T-helper 2 cell treated with Interferon-gamma antibody and Interleukin-4, amounts not matched to agents 100 ng/mL and 5 ng/mL, for 36 hours (primary cell): ENCODE results near the gene HHIPL1. TPM values are rescaled to one million over a fixed set of nuclear protein-coding genes. Genes with fewer than 3 reads are reported as not detected.
"Not testable (repeated sequence)": the region's sequence is repeated elsewhere in the genome, so short reads cannot be mapped to it uniquely, and the experiment has no call there.

ENCODE experiments used
- intact Hi-C: fragments of 100-400 bp; cut with micrococcal nuclease; formaldehyde crosslinking; loops from one replicate; pipeline ENCODE4 v1.15.1; 2023
- total RNA-seq: library from RNA; stranded (reverse); gene quantifications from 2 replicates; pipeline ENCODE4 v1.2.3, GENCODE V29; 2022

The HHIPL1 gene
- total RNA-seq, 1 donor from 2014 or later = not detected

GRCh38 chr14:99657645-99658155 lies 12.8 kb downstream of the HHIPL1 start:
- intact Hi-C loops = no loop called here

GRCh38 chr14:99658218-99658845 lies 13.4 kb downstream of the HHIPL1 start:
- intact Hi-C loops = no loop called here

- intact Hi-C loops = no loop called here
Measured at GRCh38 chr14:99659333-99659741, 14.4 kb downstream of the HHIPL1 start.

GRCh38 chr14:99660006-99660566 lies 15.2 kb downstream of the HHIPL1 start:
- intact Hi-C loops = no loop called here

- intact Hi-C loops = no loop called here
Measured at GRCh38 chr14:99660794-99661193, 15.9 kb downstream of the HHIPL1 start.

GRCh38 chr14:99661206-99661605 lies 16.3 kb downstream of the HHIPL1 start:
- intact Hi-C loops = not testable (repeated sequence)

- intact Hi-C loops = no loop called here
Measured at GRCh38 chr14:99662846-99663245, 17.9 kb downstream of the HHIPL1 start.

- intact Hi-C loops = no loop called here
Measured at GRCh38 chr14:99663386-99664057, 18.6 kb downstream of the HHIPL1 start.

GRCh38 chr14:99664058-99664936 lies 19.4 kb downstream of the HHIPL1 start:
- intact Hi-C loops = no loop called here

- intact Hi-C loops = no loop called here
Measured at GRCh38 chr14:99664937-99665273, 20.0 kb downstream of the HHIPL1 start.

GRCh38 chr14:99666533-99666932 lies 21.6 kb downstream of the HHIPL1 start:
- intact Hi-C loops = no loop called here

GRCh38 chr14:99667045-99667444 lies 22.1 kb downstream of the HHIPL1 start:
- intact Hi-C loops = no loop called here

- intact Hi-C loops = no loop called here
Measured at GRCh38 chr14:99667821-99668220, 22.9 kb downstream of the HHIPL1 start.

GRCh38 chr14:99668307-99669295 lies 23.7 kb downstream of the HHIPL1 start:
- intact Hi-C loops = no loop called here

- intact Hi-C loops = no loop called here
Measured at GRCh38 chr14:99670361-99671234, 25.7 kb downstream of the HHIPL1 start.

- intact Hi-C loops = no loop called here
Measured at GRCh38 chr14:99671235-99672224, 26.6 kb downstream of the HHIPL1 start.

- intact Hi-C loops = no loop called here
Measured at GRCh38 chr14:99672506-99673304, 27.8 kb downstream of the HHIPL1 start.
